Stimulated activated CD8-positive, alpha-beta memory T cell treated with anti-CD3 and anti-CD28 coated beads, Interleukin-4, amount 100 ng/mL, for 24 hours (primary cell): ENCODE data around the gene TEX51.

ENCODE experiments used
- DNase-seq: peaks from one replicate; pipeline ENCODE4 v3.0.0-alpha.2; 2020; ENCODE audit warnings: low read depth

Gene TEX51

DNA sequence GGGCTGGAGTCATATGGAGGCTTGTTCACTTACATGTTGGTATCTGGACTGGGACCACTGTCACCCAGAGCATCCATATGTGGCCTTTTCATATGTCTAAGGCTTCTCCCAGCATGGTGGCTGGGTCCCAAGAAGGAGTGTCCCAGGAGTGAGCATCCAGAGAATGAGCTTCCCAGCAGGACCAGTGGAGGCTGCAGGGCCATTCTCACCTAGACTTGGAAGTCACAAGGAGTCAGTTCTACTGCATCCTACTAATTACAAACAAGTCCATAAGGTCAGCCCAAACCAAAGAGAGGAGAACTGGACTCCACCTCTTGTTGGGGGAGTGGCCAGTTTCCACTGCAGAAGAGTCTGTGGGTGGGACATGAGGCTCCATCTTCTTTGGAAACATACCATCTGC lies 5.1 kb upstream of the TEX51 start:
- DNase-seq = no peak

DNA sequence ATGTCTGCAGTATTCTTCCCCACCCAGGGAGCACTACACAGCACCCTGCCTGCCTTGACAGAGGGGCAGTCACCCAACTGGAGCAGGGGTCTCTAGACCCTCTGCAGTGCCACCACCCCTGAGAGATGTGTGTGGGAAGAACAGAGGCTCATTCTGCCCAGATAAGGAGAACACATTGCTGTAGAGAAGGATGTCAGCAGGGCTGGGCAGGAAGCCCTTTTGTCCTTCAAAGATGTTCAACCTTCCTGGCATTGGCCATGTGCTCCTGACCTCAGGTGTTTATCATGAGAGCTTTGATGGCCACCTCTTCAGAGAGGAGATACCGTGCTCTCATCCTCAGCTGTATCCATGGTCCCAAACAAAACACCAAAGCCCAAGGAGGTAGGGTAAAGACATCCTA lies 4.6 kb upstream of the TEX51 start:
- DNase-seq = no peak

DNA sequence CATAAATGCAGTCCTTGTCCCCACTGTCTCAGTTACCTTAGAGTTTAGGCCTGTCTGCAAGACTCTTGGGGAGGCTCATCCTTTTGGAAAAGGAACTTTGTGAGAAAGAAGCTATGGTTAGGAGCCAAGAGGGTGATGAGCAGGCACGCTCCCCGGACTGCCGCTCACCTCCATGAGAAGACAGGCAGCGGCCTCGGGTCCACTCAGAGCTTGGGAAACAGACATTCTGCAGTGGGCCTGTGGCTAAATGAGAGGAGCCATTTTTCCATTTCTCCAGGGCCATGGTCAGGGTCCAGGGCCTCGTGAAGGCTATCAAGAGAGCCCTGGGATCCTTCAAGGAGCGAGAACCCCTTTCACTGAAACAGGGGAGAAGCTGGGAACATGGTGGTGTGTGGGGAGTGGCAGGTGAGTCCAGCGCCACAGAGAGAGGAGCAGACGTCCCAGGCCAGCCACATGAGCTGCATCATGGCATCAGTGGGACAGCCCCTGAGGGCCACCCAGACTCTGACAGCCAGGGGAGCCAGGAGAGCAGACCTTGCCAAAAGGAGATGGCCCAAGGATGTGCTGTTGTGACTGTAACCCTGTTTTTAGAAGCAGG lies 4.0 kb upstream of the TEX51 start:
- DNase-seq = no peak

DNA sequence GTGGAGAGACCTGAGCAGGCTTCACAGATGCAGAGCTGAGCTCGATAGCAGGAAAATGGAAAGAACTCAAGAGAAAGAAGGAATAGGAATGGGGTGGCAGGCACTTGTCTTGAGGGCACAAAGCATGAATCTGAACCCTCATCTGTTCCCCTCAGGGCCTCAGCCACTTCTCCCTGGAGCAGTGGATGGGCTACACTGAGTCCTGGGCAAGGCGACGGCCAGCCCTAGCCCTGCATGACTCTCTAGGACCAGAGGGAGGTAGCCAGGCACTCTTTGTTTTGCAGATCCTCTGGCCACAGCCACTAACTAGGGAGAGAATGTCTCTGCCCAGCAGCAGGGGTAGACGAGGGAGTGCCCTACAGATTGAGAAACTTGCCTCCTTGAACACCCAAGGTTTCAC lies 3.4 kb upstream of the TEX51 start:
- DNase-seq = no peak

DNA sequence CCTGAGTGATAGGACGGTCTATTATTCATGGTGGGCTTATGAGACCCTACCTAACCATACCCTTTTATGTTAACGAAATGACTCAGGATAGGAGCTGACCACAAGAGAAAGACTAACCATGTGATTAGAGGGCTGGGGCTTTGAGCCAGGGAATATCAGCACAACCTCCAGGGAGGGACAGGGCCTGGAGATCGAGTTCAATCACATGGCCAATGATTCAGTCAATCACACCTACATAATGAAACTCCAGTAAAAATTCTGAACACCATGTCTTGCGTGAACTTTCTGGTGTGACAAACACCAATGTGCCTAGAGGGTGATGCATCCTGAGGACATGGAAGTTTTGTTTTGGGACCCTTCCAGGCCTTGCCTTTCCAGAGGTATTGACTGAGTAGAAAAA lies 2.2 kb upstream of the TEX51 start:
- no peak for DNase-seq

DNA sequence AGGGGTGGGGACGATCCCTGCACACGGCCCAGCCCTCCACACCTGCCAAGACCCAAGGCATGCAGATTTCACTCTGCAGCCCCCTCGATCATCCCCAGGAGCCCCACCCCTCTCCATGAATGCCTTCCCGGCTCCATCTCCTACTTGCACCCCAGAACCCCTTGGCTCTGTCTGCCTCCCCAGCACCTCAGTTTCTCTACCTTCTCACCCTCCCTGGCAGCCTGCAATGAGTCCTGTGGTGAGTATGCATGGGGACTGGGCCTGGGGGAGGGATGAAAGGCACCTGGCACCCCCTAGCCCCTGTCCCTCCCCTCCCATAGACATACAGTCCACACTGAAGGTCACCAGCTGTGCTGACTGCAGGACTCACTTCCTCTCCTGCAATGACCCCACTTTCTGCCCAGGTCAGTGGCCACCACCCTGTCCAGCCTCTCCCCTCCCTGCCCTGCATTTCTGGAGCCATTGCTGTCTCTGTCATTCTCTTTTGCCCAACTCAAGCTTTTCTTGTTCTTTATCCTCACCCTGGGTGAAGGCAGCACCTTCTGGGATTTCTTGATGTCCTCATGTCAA lies 1.0 kb downstream of the TEX51 start:
- DNase-seq = no peak

DNA sequence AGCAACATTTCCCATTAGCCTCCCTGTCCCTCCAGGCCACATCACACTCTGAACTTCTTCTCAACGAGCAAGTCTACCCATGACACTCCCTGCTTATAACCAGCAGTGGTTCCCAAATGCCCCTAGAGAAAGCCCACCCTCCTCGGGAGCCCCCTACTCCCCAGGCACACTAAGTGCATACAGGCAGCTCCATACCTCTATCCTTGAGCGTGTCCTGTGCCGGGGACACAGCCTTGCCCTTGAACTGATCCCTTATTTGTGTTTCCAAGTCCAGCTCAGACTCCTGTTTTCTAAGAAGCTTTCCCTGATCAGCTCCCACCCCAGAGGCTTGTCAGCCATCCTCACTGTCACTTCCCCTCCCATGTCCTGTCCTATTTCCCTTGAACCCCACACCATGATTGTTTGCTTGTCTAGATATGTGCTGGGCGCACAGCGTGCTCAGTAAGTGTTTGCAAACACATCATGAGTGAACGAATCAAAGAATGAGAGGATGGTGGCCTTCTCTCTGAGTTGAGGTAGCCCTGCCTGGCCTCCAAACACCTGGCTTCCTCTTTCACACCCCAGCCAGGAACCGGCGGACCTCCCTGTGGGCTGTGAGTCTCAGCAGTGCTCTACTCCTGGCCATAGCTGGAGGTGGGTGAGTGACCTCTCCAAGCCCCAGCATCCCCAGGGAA lies 2.1 kb downstream of the TEX51 start:
- no peak for DNase-seq

DNA sequence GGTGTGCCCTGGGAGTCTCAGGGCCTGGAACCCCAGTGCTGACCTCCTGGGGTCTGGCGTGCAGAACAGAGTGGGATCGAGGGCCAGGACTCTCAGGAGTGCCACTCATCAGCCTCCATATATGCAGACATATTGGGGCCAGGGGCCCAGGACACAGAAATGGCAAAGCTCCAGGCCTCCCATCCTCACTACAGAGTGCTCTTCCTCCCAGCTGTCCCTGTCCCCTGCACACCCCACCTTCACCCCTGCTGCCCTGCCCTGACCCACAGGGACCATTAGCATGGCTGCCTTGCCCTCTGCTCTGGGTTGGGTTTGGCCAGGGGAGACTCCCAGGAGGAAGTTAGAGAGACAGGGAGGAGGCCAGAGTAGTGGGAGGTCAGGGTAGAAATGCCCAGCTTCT lies 2.8 kb downstream of the TEX51 start:
- DNase-seq = no peak

DNA sequence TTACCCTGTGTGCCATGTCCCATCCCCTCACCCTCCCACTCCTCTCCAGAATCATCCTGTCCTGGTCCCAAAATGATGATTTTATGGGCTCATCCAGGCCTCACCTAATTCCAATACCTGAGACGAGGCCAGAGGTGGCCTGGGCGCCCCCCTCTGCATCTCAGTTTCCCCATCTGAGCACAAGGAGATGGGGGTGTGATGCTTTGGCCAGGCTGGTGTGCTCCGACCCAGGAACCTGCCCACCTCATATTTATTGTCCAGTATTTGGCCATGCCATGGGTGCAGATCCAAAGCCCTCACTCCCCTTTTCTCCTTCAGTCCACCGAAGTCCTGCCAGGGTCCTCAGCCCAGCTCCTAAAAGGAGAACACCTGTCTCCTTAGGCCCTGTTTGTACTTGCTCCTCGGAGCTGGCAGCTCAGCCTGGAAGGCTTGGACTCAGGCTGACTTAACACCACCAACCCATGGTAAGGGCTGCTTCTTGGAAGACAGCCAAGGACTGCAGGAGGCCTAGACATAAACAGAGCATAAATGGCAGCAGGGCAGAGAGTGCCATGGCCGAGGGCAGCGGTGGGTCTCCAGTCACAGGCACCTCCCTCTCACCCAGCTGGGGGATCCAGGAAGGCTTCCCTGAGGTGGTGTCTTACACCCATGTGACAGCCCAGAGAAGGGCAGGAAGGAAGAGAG lies 3.6 kb downstream of the TEX51 start:
- DNase-seq = no peak

DNA sequence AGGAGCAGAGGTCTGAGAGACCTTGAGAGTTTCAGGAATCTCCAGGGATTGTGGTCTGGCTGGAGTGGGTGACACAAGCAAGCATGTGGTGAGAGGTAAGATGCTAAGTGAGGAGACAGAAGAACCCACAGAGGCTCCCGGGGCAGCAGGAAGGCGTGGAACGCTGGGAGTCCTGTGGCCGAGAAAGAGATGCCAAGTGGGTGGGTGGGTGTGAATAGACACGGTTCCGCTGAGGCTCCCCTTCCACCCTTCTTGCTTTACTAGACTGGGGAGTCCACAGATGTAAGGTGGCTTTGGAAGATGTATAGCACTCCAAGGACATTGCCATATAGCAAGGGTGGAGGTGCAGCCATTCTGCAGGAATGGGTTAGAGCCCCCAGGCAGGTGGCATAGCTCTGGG lies 4.2 kb downstream of the TEX51 start:
- no peak for DNase-seq

DNA sequence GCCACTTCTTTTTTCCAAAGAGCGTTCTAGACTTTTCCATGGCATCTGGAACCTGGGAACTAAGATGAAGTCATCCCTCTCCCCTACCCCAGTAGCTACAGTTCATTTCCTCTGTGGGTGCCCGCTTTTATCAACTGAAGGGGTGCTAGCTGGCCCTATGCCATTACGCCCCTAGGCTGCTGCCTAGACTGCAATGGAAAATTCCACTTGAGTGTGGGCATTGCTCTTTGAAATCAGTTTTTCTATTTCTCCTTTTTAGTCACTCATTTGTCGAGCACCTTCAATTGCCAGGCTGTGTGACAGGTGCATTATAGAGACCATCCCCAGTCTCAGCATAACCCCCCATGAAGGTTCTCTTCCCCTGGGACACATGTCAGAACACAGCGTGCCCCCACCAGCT lies 7.3 kb downstream of the TEX51 start:
- no peak for DNase-seq

DNA sequence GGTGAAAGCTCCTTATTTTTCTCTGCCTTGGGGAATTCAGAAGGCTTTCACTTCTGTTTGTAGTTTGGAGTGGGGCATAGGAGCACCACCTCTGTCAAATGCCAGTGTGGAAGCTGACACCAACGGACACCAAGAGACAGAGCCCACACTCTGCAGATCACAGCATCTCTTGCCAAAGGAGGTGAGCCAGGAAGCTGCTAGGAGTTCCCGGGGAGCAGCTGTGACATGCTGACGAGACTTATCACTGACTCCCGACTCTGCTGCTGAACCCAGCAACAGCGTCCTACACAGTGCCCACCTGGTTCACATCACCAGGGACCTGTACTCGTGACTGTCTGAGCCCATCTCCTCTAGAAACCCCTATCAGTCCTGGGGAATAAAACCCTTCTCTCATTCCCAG lies 8.1 kb downstream of the TEX51 start:
- no peak for DNase-seq

DNA sequence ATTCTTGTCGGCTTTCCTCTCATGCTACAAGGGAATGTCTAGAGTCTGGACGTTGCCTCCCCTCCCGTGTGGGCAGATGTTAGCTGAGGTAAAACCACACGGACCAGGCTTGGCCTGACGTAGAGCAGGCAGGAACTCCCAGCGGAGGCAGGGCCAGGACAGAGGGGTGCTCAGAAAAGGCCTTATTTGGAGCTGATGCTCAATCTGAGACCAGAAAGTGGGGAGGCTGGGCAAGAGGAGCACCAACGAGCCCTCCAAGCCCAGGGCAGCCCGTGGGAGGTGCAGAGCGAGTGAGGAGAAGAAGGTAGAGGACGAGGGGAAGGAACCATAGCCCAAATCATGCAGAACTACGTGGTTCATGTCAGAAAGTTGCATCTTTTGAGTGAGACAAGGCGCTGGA lies 9.0 kb downstream of the TEX51 start:
- DNase-seq = no peak

DNA sequence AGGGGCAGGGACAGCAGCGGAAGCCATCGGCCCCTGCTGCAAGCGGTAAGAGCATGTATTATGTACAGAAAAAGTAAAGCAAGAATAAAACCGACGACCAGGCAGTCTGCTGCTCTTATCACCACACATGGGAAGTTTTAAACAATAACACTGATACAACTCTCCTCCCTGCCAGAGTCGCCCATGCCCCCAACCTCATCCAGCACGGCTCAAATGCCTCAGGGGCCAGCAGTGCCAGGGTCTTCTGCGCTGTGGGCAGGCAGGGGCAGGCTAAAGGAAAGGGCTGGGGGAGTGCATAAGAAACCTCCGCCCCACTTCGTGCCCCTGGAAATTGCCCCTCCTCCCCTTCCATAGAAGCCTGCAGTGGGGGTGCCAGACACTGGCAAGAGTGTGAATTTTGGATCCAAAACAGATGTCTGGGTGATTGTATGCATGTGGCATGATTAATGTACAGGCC lies 10.1 kb downstream of the TEX51 start:
- no peak for DNase-seq

DNA sequence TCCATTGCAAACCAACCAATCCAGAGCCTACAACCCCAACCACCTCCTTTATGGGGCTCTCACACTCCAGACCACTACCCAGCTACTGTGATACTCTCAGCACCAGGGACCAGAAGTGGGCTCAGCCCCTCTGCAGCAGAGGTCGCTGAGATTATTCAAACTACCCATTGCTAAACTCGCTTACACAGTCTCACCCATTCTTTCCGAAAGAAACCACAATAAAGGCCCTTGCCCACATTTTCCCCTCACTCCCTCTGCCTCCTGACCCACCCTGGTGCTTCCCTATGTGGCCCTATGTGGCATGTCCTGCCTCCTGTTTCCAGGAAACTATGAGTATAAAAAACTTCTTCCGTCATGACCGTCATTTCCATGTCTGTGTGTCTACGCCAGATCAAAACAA lies 10.7 kb downstream of the TEX51 start:
- DNase-seq = no peak

DNA sequence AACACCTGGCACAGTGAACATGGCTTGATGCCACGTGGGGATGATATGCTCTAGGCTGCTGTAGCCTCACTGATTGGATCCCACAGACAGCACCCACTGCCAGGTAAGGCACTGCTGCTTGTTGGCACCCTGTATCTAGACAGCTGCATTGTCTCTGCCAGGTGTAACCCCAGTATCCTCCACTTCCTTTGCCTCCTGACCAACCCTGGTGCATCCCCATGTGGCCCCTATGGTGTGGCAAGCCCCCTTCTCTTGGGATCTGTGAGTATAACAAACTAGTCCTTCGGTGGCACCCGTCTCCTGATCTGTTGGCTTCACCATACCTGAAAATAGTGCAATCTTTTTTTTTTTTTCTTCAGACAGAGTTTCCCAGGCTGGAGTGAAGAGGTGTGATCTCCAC lies 11.1 kb downstream of the TEX51 start:
- no peak for DNase-seq

DNA sequence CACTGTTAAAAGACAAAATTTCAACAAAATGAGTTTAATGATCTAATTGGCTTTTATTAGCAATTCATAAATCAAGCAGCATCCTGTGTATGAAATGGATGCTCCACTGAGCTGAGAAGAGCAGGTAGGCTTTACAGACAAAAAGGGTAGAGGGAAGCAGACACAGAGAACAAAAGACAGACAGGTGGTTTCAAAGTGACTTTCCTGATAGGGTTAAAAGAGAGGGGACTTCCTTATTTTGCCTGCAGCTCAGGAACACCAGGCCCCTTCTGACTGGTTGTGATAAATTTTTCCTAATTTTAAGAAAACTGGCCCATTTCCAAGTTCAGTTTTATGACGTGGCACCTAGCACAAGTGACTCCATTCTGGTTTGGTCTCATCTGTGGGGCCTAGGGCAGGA lies 11.9 kb downstream of the TEX51 start:
- DNase-seq = no peak

DNA sequence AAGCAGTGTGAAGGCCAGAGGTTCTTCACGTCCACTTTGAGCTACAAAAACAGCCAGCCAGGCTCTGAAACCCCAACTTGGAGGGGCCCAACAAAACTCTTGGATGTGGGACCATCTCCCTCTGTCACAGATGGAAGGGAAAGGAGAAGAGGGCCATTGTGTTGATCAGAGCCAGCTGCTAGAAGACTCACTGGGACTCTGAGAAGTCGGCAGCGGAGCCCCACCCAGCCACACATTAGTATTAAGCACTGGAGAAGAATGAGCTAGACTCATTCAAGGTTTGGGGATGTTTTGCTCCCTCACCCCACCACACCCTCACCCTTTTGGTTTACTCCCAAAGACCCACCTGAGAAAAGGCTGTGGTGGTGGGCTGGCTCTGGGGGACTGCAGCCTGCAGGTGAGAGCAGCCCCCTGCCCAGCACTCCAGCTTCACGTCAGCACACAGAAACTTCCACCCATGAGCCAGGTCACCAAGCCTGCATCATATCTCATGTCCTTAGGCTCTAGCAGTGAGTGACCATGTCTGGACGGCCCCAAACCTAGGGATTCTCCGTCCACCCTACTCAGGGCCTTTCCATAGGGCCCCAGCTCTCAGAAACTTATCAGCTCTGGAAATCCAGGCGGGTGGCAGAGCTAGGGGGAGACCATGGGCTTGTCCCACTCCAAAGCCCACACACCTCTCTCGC lies 12.6 kb downstream of the TEX51 start:
- DNase-seq = no peak

DNA sequence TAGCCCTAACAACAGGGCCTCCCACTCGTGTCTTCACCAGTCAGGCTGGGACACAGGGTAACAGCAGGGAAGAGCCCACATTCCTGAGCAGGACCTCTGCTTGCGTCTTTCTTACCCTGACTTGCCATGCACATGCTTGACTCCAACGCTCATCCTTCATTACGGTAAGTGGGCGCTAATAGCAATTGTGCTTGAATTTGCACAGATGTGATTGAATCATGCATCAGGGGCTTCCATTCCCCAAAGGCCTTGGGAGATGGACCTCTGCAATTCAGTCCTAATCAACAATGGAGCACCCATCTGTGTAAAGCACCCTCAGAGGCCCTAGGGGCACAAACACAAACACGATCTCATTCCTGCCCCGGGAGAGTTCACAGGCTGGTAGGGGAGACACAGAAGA lies 13.5 kb downstream of the TEX51 start:
- DNase-seq = no peak

DNA sequence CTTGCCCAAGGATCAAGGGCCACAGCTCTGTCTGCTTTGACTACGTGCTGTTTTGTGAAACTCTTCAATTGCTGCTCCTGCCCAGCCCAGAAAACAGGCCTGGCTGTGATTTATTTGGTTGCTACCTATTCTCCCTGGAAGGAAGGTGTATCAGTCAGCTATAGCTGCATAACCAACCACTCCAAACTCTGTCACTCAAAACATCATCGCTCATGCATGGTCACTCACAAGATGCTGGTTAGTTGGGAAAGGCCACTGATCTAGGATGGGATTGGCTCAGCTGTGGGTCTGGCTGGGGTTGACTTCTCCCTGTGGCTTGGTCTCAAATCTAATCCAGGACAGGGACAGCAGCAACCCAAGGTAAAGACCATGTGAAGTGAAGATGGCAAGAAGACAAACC lies 14.6 kb downstream of the TEX51 start:
- DNase-seq = no peak

DNA sequence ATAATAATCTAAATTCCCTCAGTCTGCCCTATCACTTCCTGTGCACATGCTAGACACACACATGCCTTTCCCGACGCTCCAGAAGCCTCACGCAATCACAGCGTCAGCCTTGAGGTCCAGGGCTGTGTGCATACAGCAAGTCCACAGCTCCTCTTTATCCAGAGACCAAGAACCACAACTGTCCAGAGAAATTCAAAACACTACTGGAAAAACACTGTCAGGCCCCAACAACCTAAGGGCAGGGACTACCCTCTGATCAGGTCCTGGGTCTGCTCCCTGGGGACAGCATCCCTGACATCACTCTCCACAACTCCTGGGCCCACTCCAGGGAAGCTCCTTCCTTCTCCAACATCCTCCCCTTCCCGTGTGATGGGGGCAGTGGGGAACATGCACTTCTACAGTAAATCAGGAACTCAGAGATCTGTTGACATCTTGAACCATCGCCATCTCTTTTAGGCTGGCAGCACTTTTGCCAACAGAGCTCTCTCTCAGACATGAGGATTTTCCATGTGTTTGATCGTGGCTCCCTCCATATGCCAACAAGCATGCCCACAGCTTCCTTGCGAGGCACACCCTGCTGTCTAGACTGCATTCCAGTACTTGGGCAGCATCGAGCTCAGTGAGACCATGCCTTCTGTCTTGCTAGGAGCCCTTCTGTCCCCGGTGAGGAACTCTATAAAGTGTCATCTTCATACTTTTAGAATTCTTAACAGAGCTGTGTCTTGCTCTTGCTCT lies 15.4 kb downstream of the TEX51 start:
- DNase-seq = no peak
